Measurements from ENCODE around the gene DNAJC6. TPM values are rescaled to one million over a fixed set of nuclear protein-coding genes. Genes with fewer than 3 reads are reported as not detected.

Gene DNAJC6
- polyA plus RNA-seq, 1 donor (not counting 4 experiments of a cell fraction or from before 2014, with no cell fraction given), result 7.7 TPM

DNA sequence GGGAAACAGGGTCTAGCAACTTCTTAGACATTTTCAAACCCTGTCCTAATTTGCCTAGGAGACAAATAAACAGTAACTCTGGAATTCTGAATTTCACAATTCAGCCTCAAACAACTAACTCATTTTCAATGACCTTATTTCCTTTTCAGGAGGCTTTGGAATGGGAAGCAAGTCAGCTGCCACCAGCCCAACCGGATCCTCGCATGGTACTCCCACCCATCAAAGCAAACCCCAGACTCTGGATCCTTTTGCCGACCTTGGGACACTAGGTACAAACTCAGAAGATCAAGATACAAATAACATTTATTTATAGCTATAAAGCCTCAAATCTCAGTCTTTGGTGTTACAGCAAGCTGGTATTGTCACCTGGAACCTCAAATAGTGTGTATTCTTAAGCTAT is 92.3 kb downstream of the DNAJC6 start:
- no peak for DNase-seq (ENCODE audit: low read depth, low spot score)
- no peak overlapping the region for H3K4me3 ChIP-seq (ENCODE audit: control insufficient read depth in 2 of 3, extremely low read depth in 1 of 3, insufficient read depth in 2 of 3, low read depth in 1 of 3, low read length in 3 of 3)
- H3K9me1 ChIP-seq (ENCODE audit: control insufficient read depth, extremely low read depth, insufficient read depth, low read length), result no peaks in the 10 kb centered on the region
- peaks cover 0 to 5% of the 10 kb centered on the region in 2 experiments for H3K36me3 ChIP-seq (ENCODE audit: control insufficient read depth in 2 of 2, extremely low read depth in 1 of 2, insufficient read depth in 2 of 2, low read length in 2 of 2)
- H3K79me2 ChIP-seq (ENCODE audit: control insufficient read depth, insufficient read depth, low read length), result no peaks in the 10 kb centered on the region
- TF ChIP-seq EZH2 (IDR thresholded peaks at IDR 0.05; ENCODE audit: low read length), result no peak
- TF ChIP-seq, protein P1, sequence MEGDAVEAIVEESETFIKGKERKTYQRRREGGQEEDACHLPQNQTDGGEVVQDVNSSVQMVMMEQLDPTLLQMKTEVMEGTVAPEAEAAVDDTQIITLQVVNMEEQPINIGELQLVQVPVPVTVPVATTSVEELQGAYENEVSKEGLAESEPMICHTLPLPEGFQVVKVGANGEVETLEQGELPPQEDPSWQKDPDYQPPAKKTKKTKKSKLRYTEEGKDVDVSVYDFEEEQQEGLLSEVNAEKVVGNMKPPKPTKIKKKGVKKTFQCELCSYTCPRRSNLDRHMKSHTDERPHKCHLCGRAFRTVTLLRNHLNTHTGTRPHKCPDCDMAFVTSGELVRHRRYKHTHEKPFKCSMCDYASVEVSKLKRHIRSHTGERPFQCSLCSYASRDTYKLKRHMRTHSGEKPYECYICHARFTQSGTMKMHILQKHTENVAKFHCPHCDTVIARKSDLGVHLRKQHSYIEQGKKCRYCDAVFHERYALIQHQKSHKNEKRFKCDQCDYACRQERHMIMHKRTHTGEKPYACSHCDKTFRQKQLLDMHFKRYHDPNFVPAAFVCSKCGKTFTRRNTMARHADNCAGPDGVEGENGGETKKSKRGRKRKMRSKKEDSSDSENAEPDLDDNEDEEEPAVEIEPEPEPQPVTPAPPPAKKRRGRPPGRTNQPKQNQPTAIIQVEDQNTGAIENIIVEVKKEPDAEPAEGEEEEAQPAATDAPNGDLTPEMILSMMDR (optimal IDR thresholded peaks at IDR 0.05 in 1 of 3, IDR thresholded peaks at IDR 0.05 in 1 of 3, conservative IDR thresholded peaks at IDR 0.05 in 1 of 3; ENCODE audit: extremely low read depth in 1 of 3, insufficient read depth in 2 of 3, low read length in 3 of 3), result no peak
- H4K20me1 ChIP-seq (ENCODE audit: control insufficient read depth, extremely low read depth, insufficient read depth, low read length), result no peaks in the 10 kb centered on the region
- H3K4me1 ChIP-seq (ENCODE audit: control insufficient read depth, extremely low read depth, insufficient read depth, low read length), result no peaks in the 10 kb centered on the region
- H3K27me3 ChIP-seq (ENCODE audit: control insufficient read depth, extremely low read depth, insufficient read depth, low read length), result no peaks in the 10 kb centered on the region
- no peaks in the 10 kb centered on the region for H3K9me3 ChIP-seq (ENCODE audit: control insufficient read depth, low read depth, low read length)
- no peak overlapping the region for H3K4me2 ChIP-seq (ENCODE audit: control insufficient read depth, extremely low read depth, insufficient read depth, low read depth, low read length)
- no peak for FAIRE-seq
- no peak overlapping the region for H3K9ac ChIP-seq (ENCODE audit: control insufficient read depth, extremely low read depth, insufficient read depth, low read length)
- no peak overlapping the region for H2AFZ ChIP-seq (ENCODE audit: control insufficient read depth, low read length)
- no peak overlapping the region for H3K27ac ChIP-seq (ENCODE audit: control insufficient read depth, insufficient read depth, low read length)
- dilution Hi-C loops (cut with MboI; ENCODE audit: extremely low pct_ligation_motif_present, low sequenced_read_pairs), result no loop called here

- FAIRE-seq (no peak), DNase-seq (ENCODE audit: low read depth, low spot score) (no peak)
- Histone ChIP-seq H3K9me3 (ENCODE audit: control insufficient read depth, low read depth, low read length) (no peaks in the 10 kb centered on the region), H3K9me1 (ENCODE audit: control insufficient read depth, extremely low read depth, insufficient read depth, low read length) (no peaks in the 10 kb centered on the region), H3K79me2 (ENCODE audit: control insufficient read depth, insufficient read depth, low read length) (no peaks in the 10 kb centered on the region), H3K27me3 (ENCODE audit: control insufficient read depth, extremely low read depth, insufficient read depth, low read length) (no peaks in the 10 kb centered on the region), H3K4me2 (ENCODE audit: control insufficient read depth, extremely low read depth, insufficient read depth, low read depth, low read length) (no peak overlapping the region), H3K9ac (ENCODE audit: control insufficient read depth, extremely low read depth, insufficient read depth, low read length) (no peak overlapping the region), H3K4me1 (ENCODE audit: control insufficient read depth, extremely low read depth, insufficient read depth, low read length) (no peaks in the 10 kb centered on the region), H2AFZ (ENCODE audit: control insufficient read depth, low read length) (no peak overlapping the region), H4K20me1 (ENCODE audit: control insufficient read depth, extremely low read depth, insufficient read depth, low read length) (no peaks in the 10 kb centered on the region), H3K27ac (ENCODE audit: control insufficient read depth, insufficient read depth, low read length) (no peak overlapping the region), H3K36me3 (ENCODE audit: control insufficient read depth in 2 of 2, extremely low read depth in 1 of 2, insufficient read depth in 2 of 2, low read length in 2 of 2) (peaks cover 0 to 3% of the 10 kb centered on the region in 2 experiments), H3K4me3 (ENCODE audit: control insufficient read depth in 2 of 3, extremely low read depth in 1 of 3, insufficient read depth in 2 of 3, low read depth in 1 of 3, low read length in 3 of 3) (no peak overlapping the region)
- TF ChIP-seq EZH2 (IDR thresholded peaks at IDR 0.05; ENCODE audit: low read length), result no peak
- TF ChIP-seq, protein P1 (optimal IDR thresholded peaks at IDR 0.05 in 1 of 3, IDR thresholded peaks at IDR 0.05 in 1 of 3, conservative IDR thresholded peaks at IDR 0.05 in 1 of 3; ENCODE audit: extremely low read depth in 1 of 3, insufficient read depth in 2 of 3, low read length in 3 of 3), result no peak
- dilution Hi-C loops (cut with MboI; ENCODE audit: extremely low pct_ligation_motif_present, low sequenced_read_pairs), result no loop called here
These were observed 95.6 kb downstream of the DNAJC6 start for GRCh38 chr1:65404941-65405340.

All from keratinocyte (primary cell).